PFSK-1 (cell line): ENCODE results near the gene SLC6A19.

Experiments used
- POLR2AphosphoS5 ChIP-seq: IDR thresholded peaks from 2 replicates; pipeline ENCODE4 v1.6.1; 2012; ENCODE audit warnings: low read depth, mild to moderate bottlenecking, control low read depth, low read length, moderate library complexity
- SIN3A ChIP-seq: IDR thresholded peaks from 2 replicates; pipeline ENCODE4 v1.6.1; 2012; ENCODE audit warnings: mild to moderate bottlenecking, low read length, moderate library complexity, borderline replicate concordance; ENCODE audit not compliant: insufficient read depth
- TAF1 ChIP-seq: IDR thresholded peaks from 2 replicates; pipeline ENCODE4 v1.6.1; 2012; ENCODE audit warnings: low read length, control low read depth, borderline replicate concordance; ENCODE audit not compliant: insufficient read depth

DNA sequence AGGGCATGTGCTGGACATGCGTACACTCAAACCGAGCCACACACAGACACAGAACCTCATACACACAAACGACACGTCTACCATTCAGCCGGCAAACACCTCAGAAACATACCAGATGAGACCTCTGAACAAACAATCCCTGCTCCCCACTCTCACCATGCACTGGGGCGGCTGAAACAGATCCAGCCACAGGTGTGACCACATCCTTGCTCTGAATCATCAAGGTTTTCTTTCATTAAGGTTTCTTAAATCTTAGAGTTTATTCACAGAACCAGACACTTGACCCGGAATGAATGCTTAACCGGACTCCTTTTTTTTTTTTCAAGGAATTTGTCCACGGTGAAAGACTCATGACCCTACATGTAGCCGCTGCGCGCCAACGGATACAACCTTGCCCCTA, 67.3 kb downstream of the SLC6A19 start:
- TF ChIP-seq SIN3A, result no peak
- TF ChIP-seq TAF1, result no peak
- TF ChIP-seq POLR2AphosphoS5, result no peak
